Common myeloid progenitor, CD34-positive (primary cell): ENCODE data around the gene ZMAT3.
A peak's percentile ranks its signal among the peaks of the same experiment; 100 is the strongest.

Experiments
- CTCF ChIA-PET: fragments of 350-600 bp; sonication (Branson Sonifier 250); formaldehyde crosslinking; loops from one replicate; lab custom pipeline; 2021; ENCODE audit warnings: antibody characterized with exemption; lab: Charles Lee
- POLR2A ChIA-PET: fragments of 350-600 bp; sonication (Branson Sonifier 250); formaldehyde crosslinking; loops from one replicate; lab custom pipeline; 2021; ENCODE audit warnings: antibody characterized with exemption; lab: Charles Lee
- DNase-seq, 3 donors: peaks; one replicate each; pipeline versions ENCODE4 v3.0.0 to v3.0.0-alpha.2; 2013
- H3K27ac ChIP-seq, 2 experiments: 1 replicate in 1 of 2; 2 replicates in 1 of 2; pipeline ENCODE4 v1.7.0; 2013; ENCODE audit warnings: inconsistent platforms in 2 of 2, low read length in 2 of 2, mild to moderate bottlenecking in 2 of 2, low read depth in 1 of 2, moderate library complexity in 1 of 2; ENCODE audit not compliant: severe bottlenecking in 2 of 2, insufficient read depth in 1 of 2, poor library complexity in 1 of 2
- H3K27me3 ChIP-seq, 5 experiments: replicated peaks in 2 of 5; 1 replicate in 3 of 5; 2 replicates in 2 of 5; pipeline versions ENCODE4 v1.6.1 to v1.7.0; 2013; ENCODE audit warnings: low read length in 4 of 5, mild to moderate bottlenecking in 2 of 5, moderate library complexity in 2 of 5, inconsistent platforms in 1 of 5; ENCODE audit not compliant: insufficient read depth in 5 of 5, control insufficient read depth in 4 of 5
- H3K36me3 ChIP-seq, 4 experiments: 1 replicate in 2 of 4; 2 replicates in 2 of 4; pipeline versions ENCODE4 v1.6.1 to v1.7.0; 2013; ENCODE audit warnings: low read length in 3 of 4, control low read depth in 1 of 4, mild to moderate bottlenecking in 1 of 4; ENCODE audit not compliant: control insufficient read depth in 4 of 4, insufficient read depth in 4 of 4
- H3K4me1 ChIP-seq, 4 experiments: 1 replicate in 3 of 4; 2 replicates in 1 of 4; pipeline versions ENCODE4 v1.6.1 to v1.7.1; 2013; ENCODE audit warnings: low read length in 3 of 4, mild to moderate bottlenecking in 3 of 4, control low read depth in 1 of 4, inconsistent platforms in 1 of 4, moderate library complexity in 1 of 4; ENCODE audit not compliant: control insufficient read depth in 4 of 4, insufficient read depth in 4 of 4; ENCODE audit errors: control extremely low read depth in 1 of 4
- H3K4me3 ChIP-seq, 7 experiments: 1 replicate in 4 of 7; 2 replicates in 3 of 7; pipeline versions ENCODE4 v1.5.1 to v1.7.0; 2013; ENCODE audit warnings: mild to moderate bottlenecking in 7 of 7, low read length in 6 of 7, moderate library complexity in 6 of 7, inconsistent platforms in 2 of 7, low read depth in 2 of 7, control low read depth in 1 of 7; ENCODE audit not compliant: insufficient read depth in 4 of 7, control insufficient read depth in 1 of 7; ENCODE audit errors: extremely low read depth in 1 of 7
- H3K9me3 ChIP-seq, 5 experiments: 1 replicate in 4 of 5; 2 replicates in 1 of 5; pipeline versions ENCODE4 v1.6.1 to v1.7.1; 2013; ENCODE audit warnings: low read length in 4 of 5, mild to moderate bottlenecking in 2 of 5, inconsistent platforms in 1 of 5, low read depth in 1 of 5, moderate library complexity in 1 of 5; ENCODE audit not compliant: control insufficient read depth in 4 of 5, insufficient read depth in 2 of 5; ENCODE audit errors: control extremely low read depth in 1 of 5
- WGBS: methylation state at CpG from one replicate; pipeline ENCODE4 v1.1.5; 2013; ENCODE audit not compliant: insufficient coverage; 5-methylcytosine and 5-hydroxymethylcytosine counted together

ZMAT3 gene

DNA sequence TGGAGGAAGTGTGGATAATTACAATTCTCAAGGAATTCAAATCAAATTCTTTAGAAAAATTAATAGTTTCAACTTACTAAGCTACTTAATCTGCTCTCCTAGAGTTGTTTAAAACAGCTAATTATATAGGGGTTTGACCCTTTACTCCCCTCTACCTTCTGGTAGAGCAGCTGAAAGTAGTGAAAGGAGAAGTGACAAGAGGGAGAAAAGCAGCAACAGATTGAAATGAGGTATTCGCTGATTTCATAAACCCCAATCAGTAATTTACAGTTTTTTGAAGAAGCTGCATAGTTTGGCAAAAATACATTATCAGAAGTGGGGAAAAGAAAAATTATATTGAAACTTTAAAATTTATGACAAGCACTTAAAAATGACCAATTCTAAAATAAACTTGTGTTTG is 52.8 kb downstream of the ZMAT3 start:
- POLR2A ChIA-PET = no interaction called here
- WGBS = no CpG with 5 or more reads among the region's 1 CpG
- CTCF ChIA-PET = interaction anchor here (0.7 to 1.6 kb wide), 4 partner anchors 9 to 295 kb away, joined by 3 to 4 read pairs (median 4); no protein-coding TSS in a partner anchor

GRCh38 chr3:179016979-179017670 is 54.5 kb downstream of the ZMAT3 start:
- Histone ChIP-seq H3K4me3 (no peak overlapping the region), H3K36me3 (no peaks in the 10 kb centered on the region), H3K27ac (no peak overlapping the region), H3K4me1 (peaks cover 0 to 14% (median 2%) of the 10 kb centered on the region in 4 experiments), H3K27me3 (no peaks in the 10 kb centered on the region), H3K9me3 (no peaks in the 10 kb centered on the region)
- WGBS = 97% methylated on average over 6 of the region's 9 CpGs
- no peak for DNase-seq
- CTCF ChIA-PET = interaction anchor here (0.5 to 3.1 kb wide), 7 partner anchors 10 to 303 kb away, joined by 3 to 28 read pairs (median 13); no protein-coding TSS in a partner anchor
- POLR2A ChIA-PET = no interaction called here

More for the DNA sequence above, 52.8 kb downstream of the ZMAT3 start:
- H3K4me1 ChIP-seq = peaks cover 0 to 14% (median 2%) of the 10 kb centered on the region in 4 experiments
- DNase-seq = no peak
- no peaks in the 10 kb centered on the region for H3K36me3 ChIP-seq
- no peak overlapping the region for H3K4me3 ChIP-seq
- H3K9me3 ChIP-seq = no peaks in the 10 kb centered on the region
- no peak overlapping the region for H3K27ac ChIP-seq
- no peaks in the 10 kb centered on the region for H3K27me3 ChIP-seq

DNA sequence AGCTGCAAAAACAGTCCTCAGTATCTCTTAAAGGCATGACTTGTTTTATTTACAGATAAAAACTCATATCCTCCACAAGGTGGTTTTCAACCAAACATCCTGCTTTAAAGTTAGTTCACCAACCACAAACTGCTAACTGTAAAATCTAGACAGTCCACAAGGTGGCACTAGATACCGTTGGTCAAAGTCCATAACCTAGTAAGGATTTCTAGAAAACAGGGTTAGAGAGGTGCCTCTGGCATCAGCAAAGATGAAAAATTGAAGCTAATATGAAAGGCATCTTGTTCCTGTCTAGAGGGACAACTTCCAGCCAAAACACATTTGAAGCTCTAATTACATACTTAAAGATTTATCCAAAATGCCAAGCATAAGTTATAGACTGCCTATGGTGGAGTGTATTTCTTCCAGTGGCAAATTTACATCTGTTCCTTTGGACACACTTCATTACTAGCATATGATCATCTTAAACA is 56.0 kb downstream of the ZMAT3 start:
- Histone ChIP-seq H3K9me3 (no peaks in the 10 kb centered on the region), H3K4me3 (no peak overlapping the region), H3K27me3 (no peaks in the 10 kb centered on the region), H3K4me1 (peaks cover 0 to 13% (median 2%) of the 10 kb centered on the region in 4 experiments), H3K27ac (no peak overlapping the region), H3K36me3 (no peaks in the 10 kb centered on the region)
- DNase-seq = peak; percentile 87 to 95 (median 92)
- ChIA-PET CTCF (interaction anchor here (0.6 to 3.1 kb wide), 23 partner anchors 12 to 629 kb away, joined by 3 to 28 read pairs (median 3); partner anchors contain the start of gene ZMAT3), POLR2A (interaction anchor here (0.6 kb wide), 1 partner anchor 191 kb away, joined by 4 read pairs; no protein-coding TSS in a partner anchor)
- WGBS = 0% methylated on average over 1 of the region's 1 CpG

DNA sequence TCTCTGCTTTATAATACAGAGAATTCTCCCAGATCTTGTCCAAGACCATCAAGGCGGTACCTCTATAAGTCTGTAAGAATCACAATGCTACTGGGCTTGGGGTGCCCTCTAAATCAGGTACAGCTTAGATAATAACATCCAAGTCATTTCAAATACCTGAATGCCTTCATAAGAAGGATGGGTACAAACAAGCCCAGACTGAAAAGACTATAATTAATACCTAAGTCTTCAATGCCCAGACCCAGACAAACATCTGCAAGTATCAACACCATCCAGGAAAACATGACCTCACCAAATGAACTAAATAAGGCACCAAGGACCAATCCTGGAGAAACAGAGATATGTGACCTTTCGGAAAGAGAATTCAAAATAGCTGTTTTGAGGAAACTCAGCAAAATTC is 65.9 kb downstream of the ZMAT3 start:
- POLR2A ChIA-PET = no interaction called here
- Histone ChIP-seq H3K36me3 (no peaks in the 10 kb centered on the region), H3K4me3 (no peak overlapping the region), H3K4me1 (no peaks in the 10 kb centered on the region), H3K27me3 (no peaks in the 10 kb centered on the region), H3K9me3 (peaks cover 0 to 1% (median 0%) of the 10 kb centered on the region in 5 experiments), H3K27ac (no peak overlapping the region)
- DNase-seq = no peak
- CTCF ChIA-PET = no interaction called here
- WGBS = 100% methylated on average over 1 of the region's 2 CpGs

DNA sequence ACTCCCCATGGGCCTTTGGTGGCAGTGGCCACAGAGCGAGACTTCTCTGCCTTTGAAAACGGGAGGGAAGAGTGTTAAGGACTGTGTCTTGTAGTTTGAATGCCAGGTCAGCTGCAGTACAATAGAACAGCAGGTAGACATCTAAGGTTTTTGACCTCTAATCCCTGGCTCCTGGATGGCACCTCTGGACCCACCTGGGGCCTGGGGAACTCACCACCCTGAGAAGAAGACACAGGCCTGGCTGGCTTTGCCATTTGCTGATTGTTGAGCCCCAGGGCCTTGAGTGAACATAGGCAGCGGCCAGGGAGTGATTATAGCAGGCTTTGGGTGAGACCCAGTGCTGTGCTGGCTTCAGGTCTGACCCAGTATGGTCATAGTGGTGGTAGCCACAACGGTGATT is 66.4 kb downstream of the ZMAT3 start:
- ChIA-PET POLR2A (no interaction called here), CTCF (no interaction called here)
- no peak for DNase-seq
- 100% methylated on average over 2 of the region's 4 CpGs for WGBS
- H3K4me3 ChIP-seq = no peak overlapping the region
- no peaks in the 10 kb centered on the region for H3K36me3 ChIP-seq
- no peaks in the 10 kb centered on the region for H3K9me3 ChIP-seq
- H3K4me1 ChIP-seq = no peaks in the 10 kb centered on the region
- H3K27me3 ChIP-seq = no peaks in the 10 kb centered on the region
- no peak overlapping the region for H3K27ac ChIP-seq

DNA sequence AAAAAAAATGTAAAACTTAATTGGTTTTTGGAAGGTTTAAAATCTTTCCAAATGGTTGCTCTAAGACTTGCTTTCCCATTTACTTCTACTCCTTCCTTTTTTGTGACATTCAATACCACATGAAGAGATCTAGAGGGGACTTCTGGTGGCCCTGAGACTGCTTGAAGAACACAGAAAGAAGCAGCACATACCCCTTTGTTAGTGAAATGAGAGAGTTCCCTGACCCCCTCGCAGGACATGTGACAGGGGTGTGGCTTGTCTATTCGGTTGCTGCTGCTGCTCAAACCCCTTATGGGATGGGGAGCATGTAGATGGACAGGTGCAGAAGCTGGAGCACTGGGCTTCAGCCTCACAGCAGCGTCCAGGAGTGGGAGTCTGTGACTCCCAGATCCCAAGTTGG is 71.0 kb downstream of the ZMAT3 start:
- DNase-seq = no peak
- ChIA-PET CTCF (no interaction called here), POLR2A (no interaction called here)
- H3K4me1 ChIP-seq = no peaks in the 10 kb centered on the region
- no peaks in the 10 kb centered on the region for H3K36me3 ChIP-seq
- H3K4me3 ChIP-seq = no peak overlapping the region
- H3K27me3 ChIP-seq = no peaks in the 10 kb centered on the region
- WGBS = 100% methylated on average over 3 of the region's 3 CpGs
- H3K27ac ChIP-seq = no peak overlapping the region
- no peaks in the 10 kb centered on the region for H3K9me3 ChIP-seq

DNA sequence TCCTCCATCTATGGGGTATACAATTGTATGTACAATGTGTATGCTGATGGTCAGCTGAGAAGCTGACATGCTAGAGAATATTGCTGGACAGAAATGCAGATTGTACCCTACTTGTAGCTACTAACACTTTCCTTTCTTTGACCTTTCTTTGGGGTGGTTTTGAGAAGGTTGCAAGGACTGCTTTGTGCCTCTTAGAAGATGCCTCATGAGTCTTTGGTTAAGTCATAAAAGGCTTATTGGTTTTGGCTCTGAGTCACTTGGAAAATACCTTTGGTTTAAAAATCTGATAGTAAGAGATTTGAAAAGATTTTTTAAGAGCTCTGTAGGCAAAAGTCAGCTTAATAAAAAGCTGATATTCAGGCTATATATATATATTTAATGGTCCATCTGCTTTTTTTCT is 71.5 kb downstream of the ZMAT3 start:
- ChIA-PET POLR2A (no interaction called here), CTCF (interaction anchor here (0.7 kb wide), 1 partner anchor 16 kb away, joined by 3 read pairs; no protein-coding TSS in a partner anchor)
- Histone ChIP-seq H3K4me1 (no peaks in the 10 kb centered on the region), H3K27ac (no peak overlapping the region), H3K4me3 (no peak overlapping the region), H3K27me3 (no peaks in the 10 kb centered on the region), H3K36me3 (no peaks in the 10 kb centered on the region), H3K9me3 (no peaks in the 10 kb centered on the region)
- no peak for DNase-seq
